IMR-90 (cell line): Measurements from ENCODE around the gene LRRC1. TPM values are rescaled to one million over a fixed set of nuclear protein-coding genes. Genes with fewer than 3 reads are reported as not detected.

Experiments
- ATAC-seq: fragments of 200-7000 bp; cut with Tn5 transposase; 2 replicates; pipeline ENCODE4 v1.9.1; 2020; ENCODE audit warnings: low read depth, mild to moderate bottlenecking, moderate library complexity
- BruUV-seq: library from RNA; stranded (reverse); fragments of 400-500 nt; replicated peaks from 2 replicates; lab custom pipeline; 2021; lab: Mats Ljungman, UMichigan
- CTCF ChIA-PET: fragments of 300-600 bp; formaldehyde crosslinking; extraction: SDS; loops from one replicate; lab custom pipeline; 2021; ENCODE audit warnings: antibody characterized with exemption; lab: Yijun Ruan, JAX
- POLR2A ChIA-PET: fragments of 300-600 bp; sonication (Branson Sonifier 250); formaldehyde crosslinking; loops from one replicate; lab custom pipeline; 2022; ENCODE audit warnings: antibody characterized with exemption; ENCODE audit not compliant: unreplicated experiment; lab: Charles Lee
- DNase-seq: peaks from one replicate; pipeline ENCODE4 v3.0.0; 2013
- H2AFZ ChIP-seq: replicated peaks from 2 replicates; pipeline ENCODE3; 2013; ENCODE audit warnings: low read length, mild to moderate bottlenecking; ENCODE audit not compliant: poor library complexity
- H2AK5ac ChIP-seq: 2 replicates; pipeline ENCODE4 v1.6.1; 2013; ENCODE audit warnings: low read depth, low read length, inconsistent platforms
- H2AK9ac ChIP-seq: replicated peaks from 2 replicates; pipeline ENCODE3; 2013; ENCODE audit warnings: mild to moderate bottlenecking, low read depth, low read length, moderate library complexity; ENCODE audit not compliant: poor library complexity
- H2BK120ac ChIP-seq: 2 replicates; pipeline ENCODE4 v1.6.1; 2013; ENCODE audit warnings: low read depth, low read length, inconsistent platforms
- H2BK15ac ChIP-seq: 3 replicates; pipeline ENCODE4 v1.6.1; 2013; ENCODE audit warnings: low read depth, low read length, inconsistent platforms
- H2BK20ac ChIP-seq: 2 replicates; pipeline ENCODE4 v1.6.1; 2013; ENCODE audit warnings: low read depth, mild to moderate bottlenecking, inconsistent platforms, low read length, moderate library complexity
- H2BK5ac ChIP-seq: 2 replicates; pipeline ENCODE4 v1.6.1; 2013; ENCODE audit warnings: mild to moderate bottlenecking, low read depth, low read length, inconsistent platforms; ENCODE audit not compliant: poor library complexity, severe bottlenecking
- H3K14ac ChIP-seq: replicated peaks from 2 replicates; pipeline ENCODE4 v1.6.1; 2013; ENCODE audit warnings: low read depth, low read length, inconsistent platforms
- H3K18ac ChIP-seq: 2 replicates; pipeline ENCODE4 v1.6.1; 2013; ENCODE audit warnings: low read depth, low read length, control low read depth
- H3K23ac ChIP-seq: 2 replicates; pipeline ENCODE4 v1.6.1; 2013; ENCODE audit warnings: low read depth, low read length, inconsistent platforms
- H3K27ac ChIP-seq: 2 replicates; pipeline ENCODE4 v1.5.1; 2013; ENCODE audit warnings: mild to moderate bottlenecking, control low read depth, low read length; ENCODE audit not compliant: insufficient read depth
- H3K27me3 ChIP-seq: 2 replicates; pipeline ENCODE4 v1.6.1; 2013; ENCODE audit warnings: low read length; ENCODE audit not compliant: control insufficient read depth, insufficient read depth
- H3K36me3 ChIP-seq: 2 replicates; pipeline ENCODE4 v1.6.1; 2013; ENCODE audit warnings: low read length, mixed read lengths; ENCODE audit not compliant: control insufficient read depth, insufficient read depth
- H3K4ac ChIP-seq: 2 replicates; pipeline ENCODE4 v1.6.1; 2013; ENCODE audit warnings: low read depth, low read length, inconsistent platforms
- H3K4me1 ChIP-seq: 2 replicates; pipeline ENCODE4 v1.6.1; 2013; ENCODE audit warnings: low read length, mixed read lengths; ENCODE audit not compliant: control insufficient read depth, insufficient read depth
- H3K4me2 ChIP-seq: 2 replicates; pipeline ENCODE4 v1.6.1; 2013; ENCODE audit warnings: low read depth, mild to moderate bottlenecking, control low read depth, low read length, moderate library complexity
- H3K4me3 ChIP-seq: 2 replicates; pipeline ENCODE4 v1.5.1; 2013; ENCODE audit warnings: low read depth, mild to moderate bottlenecking, control low read depth, low read length, moderate library complexity; ENCODE audit not compliant: insufficient read depth
- H3K56ac ChIP-seq: 2 replicates; pipeline ENCODE4 v1.6.1; 2013; ENCODE audit warnings: low read length, inconsistent platforms; ENCODE audit not compliant: insufficient read depth; ENCODE audit errors: extremely low read depth
- H3K79me1 ChIP-seq, 2 experiments: 2 replicates each; pipeline ENCODE4 v1.6.1; 2013; ENCODE audit warnings: low read length in 2 of 2, inconsistent platforms in 1 of 2, low read depth in 1 of 2
- H3K9ac ChIP-seq: 2 replicates; pipeline ENCODE4 v1.6.1; 2013; ENCODE audit warnings: low read depth, low read length, control low read depth
- H3K9me1 ChIP-seq: 2 replicates; pipeline ENCODE4 v1.6.1; 2013; ENCODE audit warnings: low read length, inconsistent platforms; ENCODE audit not compliant: insufficient read depth
- H3K9me3 ChIP-seq: 2 replicates; pipeline ENCODE4 v1.6.1; 2013; ENCODE audit warnings: low read length; ENCODE audit not compliant: control insufficient read depth, insufficient read depth
- H4K20me1 ChIP-seq: 2 replicates; pipeline ENCODE4 v1.6.1; 2013; ENCODE audit warnings: low read length, inconsistent platforms; ENCODE audit not compliant: insufficient read depth
- H4K5ac ChIP-seq: 2 replicates; pipeline ENCODE4 v1.6.1; 2013; ENCODE audit warnings: mild to moderate bottlenecking, low read depth, low read length, control low read depth
- H4K8ac ChIP-seq, 2 experiments: 2 replicates each; pipeline ENCODE4 v1.6.1; 2013; ENCODE audit warnings: low read depth in 2 of 2, low read length in 2 of 2, control low read depth in 1 of 2, inconsistent platforms in 1 of 2
- H4K91ac ChIP-seq: 2 replicates; pipeline ENCODE4 v1.6.1; 2013; ENCODE audit warnings: low read depth, low read length, inconsistent platforms; ENCODE audit not compliant: insufficient read depth
- BHLHE40 ChIP-seq: fragments of 150-350 bp; IDR thresholded peaks from 2 replicates; pipeline ENCODE4 v1.6.1; 2016; ENCODE audit warnings: mild to moderate bottlenecking, low read depth, low read length
- CEBPB ChIP-seq: IDR thresholded peaks from 2 replicates; pipeline ENCODE4 v1.6.1; 2012; ENCODE audit warnings: low read depth, low read length, improper control_type of control experiment
- CHD1 ChIP-seq: IDR thresholded peaks from 2 replicates; pipeline ENCODE4 v1.6.1; 2012; ENCODE audit warnings: low read depth, low read length, improper control_type of control experiment
- CTCF ChIP-seq: conservative IDR thresholded peaks from 2 replicates; pipeline ENCODE4 v1.5.1; 2012; ENCODE audit warnings: mild to moderate bottlenecking, low read depth, low read length, improper control_type of control experiment
- ELK1 ChIP-seq: fragments of 150-350 bp; IDR thresholded peaks from 2 replicates; pipeline ENCODE4 v1.6.1; 2016; ENCODE audit warnings: low read depth, mild to moderate bottlenecking, low read length, moderate library complexity, borderline replicate concordance
- FOS ChIP-seq: fragments of 150-350 bp; IDR thresholded peaks from 2 replicates; pipeline ENCODE4 v1.6.1; 2016; ENCODE audit warnings: low read depth, low read length
- MAFK ChIP-seq: IDR thresholded peaks from 2 replicates; pipeline ENCODE4 v1.6.1; 2012; ENCODE audit warnings: low read depth, low read length, improper control_type of control experiment
- MAZ ChIP-seq: IDR thresholded peaks from 2 replicates; pipeline ENCODE4 v1.6.1; 2012; ENCODE audit warnings: low read depth, mild to moderate bottlenecking, low read length, improper control_type of control experiment, moderate library complexity, borderline replicate concordance
- MXI1 ChIP-seq: IDR thresholded peaks from 2 replicates; pipeline ENCODE4 v1.6.1; 2012; ENCODE audit warnings: low read depth, mild to moderate bottlenecking, low read length, moderate library complexity, borderline replicate concordance
- NFE2L2 ChIP-seq: fragments of 150-350 bp; IDR thresholded peaks from 2 replicates; pipeline ENCODE4 v1.6.1; 2016; ENCODE audit warnings: low read depth, mild to moderate bottlenecking, low read length
- POLR2A ChIP-seq: IDR thresholded peaks from 2 replicates; pipeline ENCODE4 v1.6.1; 2012; ENCODE audit warnings: mild to moderate bottlenecking, low read depth, low read length
- RAD21 ChIP-seq: IDR thresholded peaks from 2 replicates; pipeline ENCODE4 v1.6.1; 2012; ENCODE audit warnings: low read length, improper control_type of control experiment
- RCOR1 ChIP-seq: IDR thresholded peaks from 2 replicates; pipeline ENCODE4 v1.6.1; 2012; ENCODE audit warnings: mild to moderate bottlenecking, low read length, improper control_type of control experiment; ENCODE audit not compliant: insufficient replicate concordance
- RFX5 ChIP-seq: IDR thresholded peaks from 2 replicates; pipeline ENCODE4 v1.8.0; 2012; ENCODE audit warnings: low read depth, mild to moderate bottlenecking, low read length, moderate library complexity
- SMC3 ChIP-seq: fragments of 150-350 bp; IDR thresholded peaks from 2 replicates; pipeline ENCODE4 v1.6.1; 2016; ENCODE audit warnings: low read depth, mild to moderate bottlenecking, antibody characterized with exemption, low read length, moderate library complexity
- USF2 ChIP-seq: fragments of 150-350 bp; IDR thresholded peaks from 2 replicates; pipeline ENCODE4 v1.6.1; 2017; ENCODE audit warnings: mild to moderate bottlenecking, antibody characterized with exemption, low read length, low read depth
- WGBS, 2 experiments: methylation state at CpG; one replicate each; pipeline versions ENCODE4 v1.1.5 to v1.1.7; 2013; ENCODE audit warnings: missing lambda C conversion rate in 2 of 2; ENCODE audit not compliant: insufficient read length in 1 of 2; ENCODE audit errors: extremely low coverage in 2 of 2; 5-methylcytosine and 5-hydroxymethylcytosine counted together
- dilution Hi-C: fragments of 300-500 bp; cut with HindIII; formaldehyde crosslinking; loops from one replicate; pipeline ENCODE4 v1.14.3; 2018; ENCODE audit warnings: low sequenced_read_pairs; ENCODE audit not compliant: unreplicated experiment
- in situ Hi-C: fragments of 300-500 bp; cut with MboI; formaldehyde crosslinking; loops from 3 replicates; pipeline ENCODE4 v1.14.3; 2019; ENCODE audit warnings: low sequenced_read_pairs, inconsistent platforms, mixed read lengths
- intact Hi-C: fragments of 100-400 bp; cut with micrococcal nuclease; formaldehyde crosslinking; loops from 2 replicates; pipeline ENCODE4 v1.10.0; 2022
- polyA plus RNA-seq, 3 experiments: library from polyadenylated mRNA; depleted of rRNA; stranded (reverse); fragments of >200 nt; gene quantifications; 2 replicates each; pipeline ENCODE4 v1.2.3, GENCODE V29; 2012; ENCODE audit warnings: low replicate concordance in 1 of 3
- total RNA-seq: library from RNA; depleted of rRNA; stranded (reverse); fragments of >200 nt; gene quantifications from 2 replicates; pipeline ENCODE4 v1.2.3, GENCODE V29; 2012

The LRRC1 gene
- total and polyA plus RNA-seq, 2 of the 4 experiments (the other 2 are of a cell fraction), result 5.1 to 6.1 TPM

GRCh38 chr6:53877151-53877550 is 82.3 kb downstream of the LRRC1 start:
- BruUV-seq, result no TSS peak

More at GRCh38 chr6:53877151-53877550, 82.3 kb downstream of the LRRC1 start:
- no peak overlapping the region for H3K23ac ChIP-seq
- H3K9me1 ChIP-seq, result peaks cover 2% of the 10 kb centered on the region; the same call in 1 of the 2 replicates
- H2BK5ac ChIP-seq, result no peak overlapping the region
- H3K36me3 ChIP-seq, result peaks cover 2% of the 10 kb centered on the region; the same call in 1 of the 2 replicates
- no peak overlapping the region for H3K56ac ChIP-seq
- ATAC-seq (no peak), DNase-seq (no peak)
- H4K5ac ChIP-seq, result no peak overlapping the region
- no peak overlapping the region for H3K14ac ChIP-seq
- H3K4me1 ChIP-seq, result peaks cover 3% of the 10 kb centered on the region
- no peak overlapping the region for H2AK9ac ChIP-seq
- no peak for TF ChIP-seq RCOR1
- TF ChIP-seq FOS, result no peak
- no peak for TF ChIP-seq SMC3
- no peak for TF ChIP-seq MAZ
- no peak for TF ChIP-seq CHD1
- TF ChIP-seq MXI1, result no peak
- no peak for TF ChIP-seq CTCF
- TF ChIP-seq USF2, result no peak
- TF ChIP-seq RFX5, result no peak
- TF ChIP-seq RAD21, result no peak
- no peak for TF ChIP-seq POLR2A
- no peak for TF ChIP-seq MAFK
- TF ChIP-seq NFE2L2, result no peak
- no peak for TF ChIP-seq CEBPB
- TF ChIP-seq BHLHE40, result no peak
- TF ChIP-seq ELK1, result no peak
- POLR2A ChIA-PET, result no interaction called here
- no peak overlapping the region for H3K27ac ChIP-seq
- no peak overlapping the region for H2AK5ac ChIP-seq
- H3K27me3 ChIP-seq, result no peaks in the 10 kb centered on the region
- 83% methylated on average over 1 of the region's 2 CpGs; no CpG with 5 or more reads in 1 of the 2 experiments for WGBS, 2 experiments
- H3K79me1 ChIP-seq, result peaks cover 2 to 15% of the 10 kb centered on the region in 2 experiments; a peak in 2 of 4 replicates
- intact Hi-C loops, result no loop called here
- H3K18ac ChIP-seq, result no peak overlapping the region
- no peak overlapping the region for H3K4me3 ChIP-seq
- no peaks in the 10 kb centered on the region for H4K20me1 ChIP-seq
- CTCF ChIA-PET, result interaction anchor here (0.6 kb wide), 1 partner anchor 81 kb away, joined by 3 read pairs; no protein-coding TSS in a partner anchor
- no peak overlapping the region for H4K8ac ChIP-seq
- no peak overlapping the region for H3K9ac ChIP-seq
- in situ Hi-C loops, result no loop called here
- H4K91ac ChIP-seq, result no peak overlapping the region
- no peak overlapping the region for H3K4me2 ChIP-seq
- H2BK15ac ChIP-seq, result no peak overlapping the region
- H3K9me3 ChIP-seq, result no peaks in the 10 kb centered on the region
- dilution Hi-C loops, result no loop called here
- H2BK120ac ChIP-seq, result no peak overlapping the region
- no peak overlapping the region for H3K4ac ChIP-seq
- H2BK20ac ChIP-seq, result no peak overlapping the region
- H2AFZ ChIP-seq, result no peak overlapping the region
